HG02759 (cell line): Measurements from ENCODE around the gene PDE6G.
A peak's percentile ranks its signal among the peaks of the same experiment; 100 is the strongest.
"Not testable (repeated sequence)": the region's sequence is repeated elsewhere in the genome, so short reads cannot be mapped to it uniquely, and the experiment has no call there.

Experiments
- ATAC-seq: cut with Tn5 transposase; IDR thresholded peaks from one replicate; pipeline ENCODE4 v1.9.1; 2021; ENCODE audit warnings: mild to moderate bottlenecking, moderate library complexity; ENCODE audit not compliant: unreplicated experiment

Gene PDE6G

GRCh38 chr17:81687770-81688541 is 31.6 kb upstream of the PDE6G start:
- ATAC-seq: no peak

- ATAC-seq: no peak
Observed at GRCh38 chr17:81686614-81687013, 30.3 kb upstream of the PDE6G start.

DNA sequence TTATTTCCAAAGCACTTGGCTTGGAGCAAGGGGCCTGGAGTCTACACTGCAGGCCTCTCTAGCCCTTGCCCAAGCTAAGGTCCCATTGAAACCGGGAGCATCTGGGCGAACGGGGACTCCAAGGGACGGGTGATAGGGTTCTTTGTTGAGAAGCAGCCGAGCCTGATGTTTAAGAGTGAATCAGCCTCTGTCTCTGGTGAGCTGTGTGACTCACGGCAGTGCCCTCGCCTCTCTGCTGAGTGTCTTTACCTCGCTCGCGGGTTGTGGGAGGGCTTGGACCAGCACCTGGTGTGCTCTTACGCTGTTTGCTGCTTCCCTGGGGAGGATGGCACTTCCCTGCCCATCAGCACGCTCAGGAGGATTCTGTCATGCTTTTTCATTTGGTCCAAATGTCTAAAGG is 28.8 kb upstream of the PDE6G start:
- no peak for ATAC-seq

DNA sequence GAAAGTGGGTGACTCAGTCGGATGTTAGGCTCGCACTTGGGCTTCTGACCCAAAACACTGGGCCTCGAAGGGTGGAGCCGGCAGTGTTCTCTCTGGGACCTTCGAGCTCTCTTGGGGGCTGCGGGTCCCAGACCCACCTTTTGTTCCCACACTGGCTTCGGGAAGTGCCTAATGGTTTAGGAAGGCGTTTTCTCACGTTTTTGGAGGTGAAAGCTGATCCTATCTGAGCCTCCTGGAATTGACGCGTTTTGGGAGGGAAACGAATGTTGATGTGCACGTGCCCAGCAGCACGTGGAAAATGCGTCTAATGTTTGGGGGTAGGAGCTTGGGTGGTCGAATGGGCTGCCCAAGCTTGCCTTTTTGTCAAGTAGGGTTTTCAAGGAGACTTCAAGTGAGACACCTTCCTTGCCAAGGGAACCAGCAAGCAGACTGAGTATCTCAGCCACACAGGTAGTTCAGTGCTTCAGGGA is 28.1 kb upstream of the PDE6G start:
- no peak for ATAC-seq

- peak; percentile 88 for ATAC-seq
Observed at GRCh38 chr17:81683584-81684441, 27.5 kb upstream of the PDE6G start, which contains the start of the genes ARL16 and HGS. TSS of gene ARL16 (minus strand) at chr17:81683797. CDS start at chr17:81683753, 44 bp downstream. TSS of gene HGS (plus strand) at chr17:81684011. CDS start at chr17:81684067, 56 bp downstream.

DNA sequence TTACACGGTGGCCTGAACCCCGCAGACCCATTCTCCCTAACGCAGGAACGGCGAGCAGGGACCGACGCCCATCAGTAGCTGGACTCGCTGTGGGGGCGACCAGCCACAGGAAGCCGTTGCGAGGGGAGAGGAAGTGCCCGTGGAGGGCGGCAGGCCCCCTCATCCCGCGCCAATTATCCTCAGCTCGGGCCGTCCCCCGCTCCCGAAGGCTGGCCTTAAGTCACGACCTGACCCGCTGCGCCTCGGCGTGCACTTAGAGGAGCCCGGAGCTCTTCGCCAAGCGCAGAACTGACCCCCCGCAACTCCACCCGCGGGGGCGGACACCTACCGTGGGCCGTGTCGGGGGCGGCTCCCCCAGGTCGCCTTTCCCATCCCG is 26.9 kb upstream of the PDE6G start:
- ATAC-seq: peak; percentile 3

GRCh38 chr17:81682565-81683207 is 26.3 kb upstream of the PDE6G start:
- ATAC-seq: no peak

DNA sequence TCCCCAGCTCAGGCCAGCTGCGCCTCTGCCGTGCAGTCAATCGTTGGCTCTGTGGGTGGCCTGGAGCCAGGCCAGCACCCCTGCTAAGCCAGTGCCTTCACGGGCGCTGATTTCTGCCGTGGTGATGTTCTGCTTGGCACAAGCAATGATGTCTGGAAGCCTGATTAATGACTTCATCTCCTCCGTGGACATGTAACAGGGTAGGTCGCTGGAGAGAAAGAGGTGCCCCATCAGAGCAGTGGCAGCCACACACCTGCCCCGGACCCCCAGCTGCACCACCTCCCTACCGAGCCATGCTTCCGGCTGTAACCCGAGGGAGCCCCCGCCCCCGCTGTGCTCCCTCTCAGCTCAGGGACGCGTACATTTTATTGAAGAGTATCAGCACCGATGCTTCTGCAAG is 25.3 kb upstream of the PDE6G start:
- no peak for ATAC-seq

DNA sequence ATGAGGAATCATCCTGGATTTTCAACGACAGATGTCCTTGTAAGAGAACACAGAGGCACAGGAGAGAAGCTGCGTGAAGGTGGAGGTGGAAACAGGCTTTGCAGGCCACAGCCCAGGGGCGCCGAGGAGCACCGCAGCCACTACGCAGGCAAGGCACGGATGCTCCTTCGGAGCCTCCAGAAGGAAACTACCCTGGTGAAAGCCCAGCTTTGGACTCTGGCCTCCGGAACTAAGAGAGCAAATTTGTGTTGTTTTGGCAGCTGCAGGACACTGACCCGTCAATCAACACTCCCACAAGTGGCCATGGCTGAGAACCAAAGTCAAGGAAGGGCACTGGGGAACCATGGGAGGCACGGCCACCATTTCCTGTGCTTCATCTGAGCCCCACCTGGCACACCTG is 23.8 kb upstream of the PDE6G start:
- no peak for ATAC-seq

DNA sequence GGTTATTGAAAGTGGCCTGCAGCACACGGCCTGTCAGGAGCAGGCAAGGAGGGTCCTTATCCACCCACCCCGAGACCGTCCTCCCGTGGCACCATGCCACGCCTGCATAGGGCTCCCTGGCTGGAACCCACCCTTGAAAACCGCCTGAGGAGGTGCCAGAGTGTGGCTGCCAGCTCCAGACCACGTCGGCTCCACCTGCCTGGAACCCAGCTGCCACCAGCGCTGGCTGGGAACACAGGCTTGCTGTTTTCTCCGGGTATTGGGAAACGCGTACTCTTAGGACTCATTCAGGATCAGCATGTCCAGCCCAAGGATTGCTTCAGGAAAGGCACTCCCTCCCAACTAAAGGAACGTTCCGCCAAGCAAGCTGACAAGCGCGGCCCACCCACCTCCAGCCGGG is 20.6 kb upstream of the PDE6G start:
- no peak for ATAC-seq

- ATAC-seq: not testable (repeated sequence)
Observed at GRCh38 chr17:81675515-81676221, 19.3 kb upstream of the PDE6G start.

DNA sequence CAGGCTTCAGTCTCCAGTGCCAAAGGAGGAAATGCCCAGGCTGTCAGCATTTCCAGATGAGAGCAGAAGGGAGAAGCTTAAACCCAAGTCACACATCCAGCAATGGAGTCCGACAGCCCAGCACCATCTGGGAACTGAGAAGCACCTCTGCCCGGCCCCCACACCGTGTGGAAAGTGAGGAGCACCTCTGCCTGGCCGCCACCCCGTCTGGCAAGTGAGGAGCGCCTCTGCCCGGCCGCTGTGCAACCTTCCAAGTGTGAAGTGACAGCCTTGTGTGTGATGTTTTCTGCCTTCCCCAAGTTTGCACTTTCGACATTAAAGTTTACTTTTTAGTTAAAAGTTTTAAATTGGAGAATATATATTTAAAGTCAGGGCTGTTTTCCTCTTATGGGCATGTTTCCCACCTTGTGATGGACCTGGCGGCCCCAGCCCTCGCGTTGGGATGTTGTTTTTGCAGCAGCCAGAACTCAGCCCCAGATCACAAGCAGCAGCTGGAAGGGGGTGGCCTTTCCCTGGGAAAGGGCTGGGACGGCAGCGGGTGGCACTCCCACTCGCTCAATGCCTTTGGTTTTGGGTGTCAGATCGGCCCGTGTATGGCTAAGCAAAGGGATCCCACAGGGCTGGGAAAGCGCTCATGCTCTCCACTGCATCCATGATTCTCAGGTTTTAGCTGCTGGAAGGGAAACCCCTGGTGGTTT is 17.4 kb upstream of the PDE6G start:
- no peak for ATAC-seq

DNA sequence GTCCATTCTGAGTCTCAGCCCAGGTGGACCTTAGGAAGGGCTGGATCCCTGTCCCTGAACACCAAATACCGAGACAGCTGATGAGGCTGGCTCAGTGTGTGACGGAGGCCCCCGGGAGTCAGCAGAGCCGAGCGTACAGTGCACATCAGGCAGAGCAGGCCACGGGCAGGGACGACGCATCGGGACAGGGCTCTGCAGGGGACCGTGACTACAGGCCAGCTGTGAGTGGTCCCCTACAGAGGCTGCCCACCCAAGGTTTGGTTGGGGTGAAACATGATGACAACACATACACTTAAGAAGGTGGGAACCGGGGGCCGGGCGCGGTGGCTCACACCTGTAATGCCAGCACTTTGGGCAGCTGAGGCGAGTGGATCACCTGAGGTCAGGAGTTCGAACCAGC is 16.6 kb upstream of the PDE6G start:
- ATAC-seq: no peak

- ATAC-seq: no peak
Observed at GRCh38 chr17:81672504-81672903, 16.2 kb upstream of the PDE6G start.

DNA sequence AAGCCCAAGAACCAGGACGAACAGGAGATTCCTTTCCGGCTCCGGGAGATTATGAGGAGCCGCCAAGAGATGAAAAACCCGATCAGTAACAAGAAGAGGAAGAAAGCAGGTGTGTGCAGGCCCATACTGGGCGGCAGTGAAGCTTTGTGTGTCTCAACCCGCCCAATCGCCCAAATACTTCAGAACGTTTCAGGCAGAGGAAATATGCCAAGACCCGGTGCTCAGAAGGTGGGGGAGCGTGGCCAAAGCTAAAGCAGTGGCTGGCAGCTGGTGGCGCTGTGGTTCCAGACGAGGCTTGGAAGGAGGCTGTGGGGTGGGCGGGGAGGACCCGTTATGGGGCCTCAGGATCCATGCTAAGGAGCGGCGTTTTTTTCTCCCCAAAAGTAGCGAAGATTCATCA is 11.4 kb upstream of the PDE6G start:
- ATAC-seq: no peak

- peak; percentile 94 for ATAC-seq
Observed at GRCh38 chr17:81666342-81667191, 10.2 kb upstream of the PDE6G start, which contains the start of the genes CCDC137 and OXLD1. TSS of gene CCDC137 (plus strand) at chr17:81666737. CDS start at chr17:81666767, 30 bp downstream. TSS of gene OXLD1 (minus strand) at chr17:81666605. CDS start at chr17:81666577, 28 bp downstream.

DNA sequence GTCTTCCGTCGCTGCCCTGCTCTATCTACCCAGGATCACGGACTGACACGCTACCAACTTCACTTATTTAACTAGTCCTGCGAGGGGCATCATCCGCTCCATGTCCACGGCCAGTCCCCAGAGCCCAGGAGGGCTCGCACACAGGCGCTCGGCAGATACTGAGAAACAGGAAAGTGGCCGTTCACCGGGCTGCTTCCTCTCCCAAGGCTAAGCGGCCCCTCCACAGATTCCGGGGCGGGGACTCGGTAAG is 9.7 kb upstream of the PDE6G start:
- no peak for ATAC-seq

DNA sequence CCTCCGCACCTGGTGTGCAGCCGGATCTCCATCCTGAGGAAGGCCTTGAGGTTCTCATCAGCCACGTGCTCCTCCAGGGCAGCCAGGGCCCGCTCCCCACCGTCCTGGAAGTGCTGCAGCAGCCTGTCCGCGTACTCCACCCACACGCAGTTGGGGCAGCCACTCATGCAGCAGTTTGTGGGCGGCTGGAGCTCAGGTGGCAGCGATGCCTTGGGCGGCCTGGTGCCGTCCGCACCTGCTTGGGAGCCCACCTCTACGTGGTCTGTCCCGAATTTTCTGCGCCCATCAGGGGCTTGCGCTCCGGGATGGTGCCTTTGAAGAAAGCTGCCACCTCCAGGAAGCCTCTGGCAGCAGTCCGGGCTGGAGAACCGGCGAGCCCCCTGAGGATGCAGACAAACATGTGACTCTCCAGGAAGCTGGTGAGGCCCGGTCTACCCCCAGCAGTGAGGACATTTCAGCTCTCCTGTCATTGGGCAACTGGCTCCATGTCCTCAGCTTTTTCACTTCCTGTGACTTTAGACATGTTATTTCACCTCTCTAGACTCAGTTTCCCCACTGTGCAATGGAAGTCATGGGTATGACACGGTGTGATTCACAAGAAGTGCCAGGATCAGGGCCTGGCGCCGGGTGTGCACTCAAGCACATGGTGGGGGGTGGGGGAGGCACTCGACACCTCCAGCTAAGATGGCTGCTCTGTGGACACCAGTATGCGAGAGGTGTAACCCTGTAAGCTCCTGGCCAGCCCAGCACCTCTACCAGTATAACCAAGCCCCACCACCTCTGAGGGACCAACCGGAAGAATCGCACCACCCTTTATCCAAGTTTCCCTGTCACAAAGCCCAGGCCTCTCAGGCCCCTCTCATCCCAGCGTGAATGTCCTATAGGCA is 9.1 kb upstream of the PDE6G start:
- peak; percentile 2 for ATAC-seq
